Epithelial cell of proximal tubule (primary cell): ENCODE results near the gene GOLGA6A. TPM values are rescaled to one million over a fixed set of nuclear protein-coding genes. Genes with fewer than 3 reads are reported as not detected.

Experiments
- DNase-seq: peaks from one replicate; pipeline ENCODE4 v3.0.0-alpha.2; 2011; ENCODE audit warnings: low read depth
- H3K4me3 ChIP-seq: 2 replicates; pipeline ENCODE4 v1.5.1; 2011; ENCODE audit warnings: low read depth, mild to moderate bottlenecking, low read length
- CTCF ChIP-seq: conservative IDR thresholded peaks from 2 replicates; pipeline ENCODE4 v1.5.1; 2012; ENCODE audit warnings: low read depth, mild to moderate bottlenecking, low read length
- total RNA-seq: library from RNA; depleted of rRNA; stranded (reverse); fragments of >200 nt; gene quantifications from 2 replicates; pipeline ENCODE4 v1.2.3, GENCODE V29; 2015

Gene GOLGA6A
- total RNA-seq, 1 donor from 2014 or later: not detected

- peak overlapping the region; percentile 27 for H3K4me3 ChIP-seq
- no peak for TF ChIP-seq CTCF
- DNase-seq: no peak
These were observed 45.8 kb upstream of the GOLGA6A start for GRCh38 chr15:74127954-74128784.

- no peak for DNase-seq
- peak; percentile 87 for TF ChIP-seq CTCF
- H3K4me3 ChIP-seq: peak overlapping the region; percentile 27
These were observed 45.1 kb upstream of the GOLGA6A start for GRCh38 chr15:74127255-74127953.

GRCh38 chr15:74124759-74125158 is 42.4 kb upstream of the GOLGA6A start:
- TF ChIP-seq CTCF: no peak
- DNase-seq: no peak
- no peak overlapping the region for H3K4me3 ChIP-seq

GRCh38 chr15:74124196-74124595 is 41.8 kb upstream of the GOLGA6A start:
- no peak for DNase-seq
- TF ChIP-seq CTCF: no peak
- H3K4me3 ChIP-seq: no peak overlapping the region

GRCh38 chr15:74123658-74124057 is 41.3 kb upstream of the GOLGA6A start:
- DNase-seq: no peak
- no peak for TF ChIP-seq CTCF
- no peak overlapping the region for H3K4me3 ChIP-seq

GRCh38 chr15:74123131-74123429 is 40.7 kb upstream of the GOLGA6A start:
- TF ChIP-seq CTCF: no peak
- no peak for DNase-seq
- H3K4me3 ChIP-seq: no peak overlapping the region
